H1 (cell line): ENCODE measurements around the gene BCL2. TPM values are rescaled to one million over a fixed set of nuclear protein-coding genes. Genes with fewer than 3 reads are reported as not detected.

Experiments used
- CTCF ChIA-PET: fragments of 300-600 bp; sonication (Branson Sonifier 250); formaldehyde crosslinking; loops from one replicate; lab custom pipeline; 2021; ENCODE audit not compliant: partially characterized antibody; lab: Charles Lee
- POLR2A ChIA-PET: fragments of 300-600 bp; sonication (Branson Sonifier 250); formaldehyde crosslinking; loops from one replicate; lab custom pipeline; 2021; ENCODE audit warnings: inconsistent platforms; ENCODE audit not compliant: partially characterized antibody; lab: Charles Lee
- DNase-seq, 2 experiments: peaks; one replicate each; pipeline versions ENCODE4 v3.0.0 to v3.0.0-alpha.2; 2010 to 2022; ENCODE audit warnings: low spot score in 2 of 2, low read depth in 1 of 2, mixed read lengths in 1 of 2
- FAIRE-seq: peaks from 2 replicates; lab custom pipeline; 2011; peaks lifted over from hg19 to GRCh38; lab: Jason Lieb, UNC
- H2AFZ ChIP-seq: 2 replicates; pipeline ENCODE4 v1.8.1; 2012; ENCODE audit warnings: low read length, inconsistent platforms
- H2AK5ac ChIP-seq: 2 replicates; pipeline ENCODE4 v1.6.1; 2013; ENCODE audit warnings: low read depth, low read length
- H2BK120ac ChIP-seq: replicated peaks from 2 replicates; pipeline ENCODE3; 2013; ENCODE audit warnings: low read depth, low read length, inconsistent platforms
- H2BK12ac ChIP-seq: 2 replicates; pipeline ENCODE4 v1.6.1; 2013; ENCODE audit warnings: low read depth, low read length
- H2BK15ac ChIP-seq: 2 replicates; pipeline ENCODE4 v1.6.1; 2013; ENCODE audit warnings: low read length
- H2BK20ac ChIP-seq: 2 replicates; pipeline ENCODE4 v1.6.1; 2013; ENCODE audit warnings: low read length
- H2BK5ac ChIP-seq: 2 replicates; pipeline ENCODE4 v1.6.1; 2013; ENCODE audit warnings: low read depth, low read length
- H3K14ac ChIP-seq: 2 replicates; pipeline ENCODE4 v1.6.1; 2013; ENCODE audit warnings: inconsistent platforms; ENCODE audit not compliant: insufficient read length
- H3K18ac ChIP-seq: 2 replicates; pipeline ENCODE4 v1.6.1; 2013; ENCODE audit warnings: low read length; ENCODE audit errors: extremely low read depth
- H3K23ac ChIP-seq: 2 replicates; pipeline ENCODE4 v1.6.1; 2013; ENCODE audit warnings: inconsistent platforms; ENCODE audit not compliant: insufficient read length
- H3K23me2 ChIP-seq: 2 replicates; pipeline ENCODE4 v1.6.1; 2013; ENCODE audit warnings: low read depth, low read length
- H3K27ac ChIP-seq: 2 replicates; pipeline ENCODE4 v1.6.1; 2011; ENCODE audit warnings: low read depth, low read length, inconsistent platforms
- H3K27me3 ChIP-seq, 4 experiments: replicated peaks in 1 of 4; 1 replicate in 1 of 4; 2 replicates in 3 of 4; pipeline versions ENCODE4 v1.6.1 to v1.8.1; 2011 to 2013; ENCODE audit warnings: low read length in 3 of 4, mild to moderate bottlenecking in 3 of 4, inconsistent platforms in 2 of 4, mixed read lengths in 2 of 4, moderate library complexity in 1 of 4; ENCODE audit not compliant: control insufficient read depth in 3 of 4, insufficient read depth in 3 of 4; ENCODE audit errors: extremely low read depth in 1 of 4
- H3K36me3 ChIP-seq, 4 experiments: 2 replicates each; pipeline versions ENCODE4 v1.6.1 to v1.8.1; 2011 to 2013; ENCODE audit warnings: mild to moderate bottlenecking in 4 of 4, low read length in 3 of 4, moderate library complexity in 2 of 4, control low read depth in 1 of 4, inconsistent platforms in 1 of 4; ENCODE audit not compliant: insufficient read depth in 4 of 4, control insufficient read depth in 2 of 4
- H3K4ac ChIP-seq: replicated peaks from 2 replicates; pipeline ENCODE3; 2013; ENCODE audit warnings: low read length, low read depth, mixed read lengths, inconsistent platforms; ENCODE audit not compliant: insufficient read length
- H3K4me1 ChIP-seq, 4 experiments: replicated peaks in 1 of 4; 1 replicate in 1 of 4; 2 replicates in 3 of 4; pipeline versions ENCODE4 v1.6.1 to v1.8.1; 2011 to 2013; ENCODE audit warnings: low read length in 3 of 4, inconsistent platforms in 2 of 4, mixed read lengths in 1 of 4; ENCODE audit not compliant: insufficient read depth in 4 of 4, control insufficient read depth in 3 of 4
- H3K4me2 ChIP-seq, 2 experiments: 2 replicates each; pipeline versions ENCODE4 v1.6.1 to v1.8.1; 2011 to 2013; ENCODE audit warnings: low read depth in 2 of 2, low read length in 2 of 2, control low read depth in 1 of 2, inconsistent platforms in 1 of 2, mild to moderate bottlenecking in 1 of 2; ENCODE audit not compliant: insufficient read depth in 1 of 2
- H3K4me3 ChIP-seq, 4 experiments: fragments of 200-600, 300-600 bp in 1 of 4; sonication (generic), shearing (Covaris generic), sonication (Bioruptor Twin) in 1 of 4; 2 replicates each; pipeline versions ENCODE4 v1.5.1 to v1.8.1; 2011 to 2016; ENCODE audit warnings: low read length in 4 of 4, low read depth in 3 of 4, control low read depth in 2 of 4, inconsistent platforms in 2 of 4, mild to moderate bottlenecking in 2 of 4, mixed read lengths in 1 of 4, moderate library complexity in 1 of 4; ENCODE audit not compliant: insufficient read depth in 2 of 4; ENCODE audit errors: extremely low read depth in 1 of 4
- H3K56ac ChIP-seq: replicated peaks from 2 replicates; pipeline ENCODE3; 2013; ENCODE audit warnings: low read depth, mild to moderate bottlenecking, mixed read lengths, low read length, inconsistent platforms; ENCODE audit not compliant: insufficient read length
- H3K79me1 ChIP-seq: 2 replicates; pipeline ENCODE4 v1.6.1; 2013; ENCODE audit warnings: low read depth, low read length, control low read depth
- H3K79me2 ChIP-seq, 2 experiments: 2 replicates each; pipeline versions ENCODE4 v1.6.1 to v1.8.1; 2012 to 2013; ENCODE audit warnings: low read length in 2 of 2, mild to moderate bottlenecking in 2 of 2, inconsistent platforms in 1 of 2; ENCODE audit not compliant: insufficient read depth in 2 of 2, control insufficient read depth in 1 of 2
- H3K9ac ChIP-seq, 4 experiments: replicated peaks in 1 of 4; 1 replicate in 1 of 4; 2 replicates in 3 of 4; pipeline versions ENCODE4 v1.6.1 to v1.8.1; 2011 to 2013; ENCODE audit warnings: low read depth in 3 of 4, low read length in 3 of 4, control low read depth in 2 of 4, mild to moderate bottlenecking in 2 of 4, moderate library complexity in 2 of 4, inconsistent platforms in 1 of 4; ENCODE audit errors: extremely low read depth in 1 of 4
- H3K9me3 ChIP-seq, 2 experiments: 2 replicates each; pipeline versions ENCODE4 v1.6.1 to v1.8.1; 2012 to 2013; ENCODE audit warnings: mild to moderate bottlenecking in 2 of 2, moderate library complexity in 2 of 2, control low read depth in 1 of 2, inconsistent platforms in 1 of 2, low read depth in 1 of 2, low read length in 1 of 2, mixed read lengths in 1 of 2; ENCODE audit not compliant: insufficient read depth in 2 of 2
- H4K20me1 ChIP-seq, 2 experiments: replicated peaks in 1 of 2; 2 replicates each; pipeline versions ENCODE3 to v1.8.1; 2011 to 2013; ENCODE audit warnings: inconsistent platforms in 2 of 2, low read length in 2 of 2, mild to moderate bottlenecking in 1 of 2; ENCODE audit not compliant: insufficient read depth in 2 of 2, control insufficient read depth in 1 of 2
- H4K5ac ChIP-seq: 2 replicates; pipeline ENCODE4 v1.6.1; 2013; ENCODE audit warnings: low read length, low read depth, mixed read lengths, inconsistent platforms; ENCODE audit not compliant: insufficient read length
- H4K8ac ChIP-seq: 2 replicates; pipeline ENCODE4 v1.8.0; 2013; ENCODE audit warnings: mild to moderate bottlenecking, moderate library complexity, low read length, inconsistent platforms; ENCODE audit not compliant: insufficient read depth; ENCODE audit errors: extremely low read depth
- H4K91ac ChIP-seq: replicated peaks from 2 replicates; pipeline ENCODE3; 2013; ENCODE audit warnings: low read length, mixed read lengths, inconsistent platforms; ENCODE audit not compliant: insufficient read length
- CTBP2 ChIP-seq: IDR thresholded peaks from 2 replicates; pipeline ENCODE4 v1.7.0; 2011; ENCODE audit warnings: borderline replicate concordance, mild to moderate bottlenecking, moderate library complexity, mixed read lengths, low read length; ENCODE audit not compliant: insufficient read depth, insufficient read length
- EGR1 ChIP-seq: IDR thresholded peaks from 2 replicates; pipeline ENCODE4 v1.6.1; 2011; ENCODE audit warnings: low read depth, low read length, borderline replicate concordance
- HDAC2 ChIP-seq, 2 experiments: fragments of 300-600 bp in 1 of 2; sonication (generic) in 1 of 2; IDR thresholded peaks; 2 replicates each; pipeline ENCODE4 v1.6.1; 2011 to 2012; ENCODE audit warnings: low read depth in 2 of 2, low read length in 2 of 2, mild to moderate bottlenecking in 2 of 2, moderate library complexity in 2 of 2, borderline replicate concordance in 1 of 2, inconsistent platforms in 1 of 2
- SAP30 ChIP-seq: fragments of 300-600 bp; sonication (generic); IDR thresholded peaks from 2 replicates; pipeline ENCODE4 v1.7.1; 2012; ENCODE audit warnings: low read length, moderate library complexity, mild to moderate bottlenecking, inconsistent platforms; ENCODE audit not compliant: insufficient read depth, insufficient replicate concordance
- SIRT6 ChIP-seq: IDR thresholded peaks from one replicate; pipeline ENCODE4 v1.7.1; 2012; ENCODE audit warnings: low read length, inconsistent platforms
- SP4 ChIP-seq: IDR thresholded peaks from 2 replicates; pipeline ENCODE4 v1.6.1; 2012; ENCODE audit warnings: low read length, inconsistent platforms
- TAF7 ChIP-seq: optimal IDR thresholded peaks from 2 replicates; pipeline ENCODE3; 2011; ENCODE audit warnings: low read depth, mild to moderate bottlenecking, inconsistent platforms, low read length, moderate library complexity, borderline replicate concordance
- TCF12 ChIP-seq: IDR thresholded peaks from 2 replicates; pipeline ENCODE4 v1.6.1; 2011; ENCODE audit warnings: low read depth, mild to moderate bottlenecking, low read length
- WGBS, 2 experiments: shearing (Covaris generic) in 1 of 2; methylation state at CpG; one replicate each; pipeline versions ENCODE4 v1.1.6 to v1.1.7; 2013 to 2015; ENCODE audit warnings: low lambda C conversion rate in 2 of 2, mixed read lengths in 2 of 2, inconsistent platforms in 1 of 2, low coverage in 1 of 2, missing lambda C conversion rate in 1 of 2; ENCODE audit not compliant: insufficient replicate concordance in 2 of 2, insufficient coverage in 1 of 2, insufficient read length in 1 of 2; ENCODE audit errors: extremely low coverage in 1 of 2, missing lambda C conversion rate in 1 of 2; 5-methylcytosine and 5-hydroxymethylcytosine counted together
- polyA plus RNA-seq, 7 experiments: library from polyadenylated mRNA; depleted of rRNA in 3 of 7; stranded (reverse) in 5 of 7; unstranded in 2 of 7; fragments of >200 nt in 5 of 7; fragments of 200-250 nt in 2 of 7; gene quantifications; 1 replicate in 5 of 7; 2 replicates in 1 of 7; 4 replicates in 1 of 7; pipeline versions ENCODE4 v1.2.1 to v1.2.3, GENCODE V29; 2011 to 2013; ENCODE audit warnings: missing spikeins in 2 of 7, mixed read lengths in 2 of 7
- total RNA-seq: library from RNA; stranded (reverse); fragmentation: NEBNext Ultra II Directional; extraction: Animal tissue kit (Norgen Biotek cat#: 25700); gene quantifications from 2 replicates; pipeline ENCODE4 v1.2.1, GENCODE V29; 2021
- TF ChIP-seq, protein P1 (sequence below): IDR thresholded peaks from 2 replicates; pipeline ENCODE4 v1.6.1; 2012; ENCODE audit warnings: inconsistent platforms

BCL2 gene
- total and polyA plus RNA-seq, 2 of the 8 experiments (the other 6 are each of a cell fraction or from before 2014, with no cell fraction given), result 0.59 to 4.5 TPM

DNA sequence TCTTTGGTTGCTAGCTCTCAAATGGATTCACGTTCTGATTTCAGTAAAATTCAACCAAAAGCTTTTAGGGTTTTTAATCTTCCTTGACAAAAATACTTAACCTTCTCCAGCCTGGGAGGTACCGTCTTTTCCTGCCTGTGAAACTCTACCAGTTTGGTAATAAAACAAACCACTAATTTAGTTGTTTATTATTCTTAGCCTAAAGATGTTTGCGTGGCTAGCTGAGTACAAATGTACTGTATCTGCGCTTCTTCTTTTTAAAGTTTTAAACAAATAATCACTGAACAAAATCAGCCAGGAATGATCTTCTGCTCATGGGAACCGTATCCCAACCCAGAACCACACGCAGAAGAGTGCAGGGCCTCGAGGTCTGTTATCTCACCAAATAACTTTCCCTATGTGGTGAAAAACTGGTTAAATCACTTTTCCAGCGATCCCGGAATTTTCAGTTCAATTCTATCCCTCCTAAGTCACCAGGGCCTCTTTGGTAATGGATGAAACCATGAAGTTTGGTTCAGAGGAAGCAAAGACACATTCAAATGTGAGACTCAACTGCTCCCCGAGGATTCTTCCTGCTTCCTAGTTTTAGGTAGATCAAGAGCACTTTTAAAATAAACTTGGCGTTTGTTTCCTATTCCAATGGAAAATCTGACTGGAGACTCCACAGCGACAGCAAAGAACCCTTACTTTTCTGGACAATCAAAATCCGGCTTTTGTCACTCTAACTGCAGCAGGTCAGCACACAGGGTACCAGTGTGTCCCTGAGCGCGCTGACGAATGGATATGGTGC is 36.1 kb downstream of the BCL2 start:
- CTCF ChIA-PET, result interaction anchor here (0.9 to 1.2 kb wide), 3 partner anchors 10 to 267 kb away, joined by 3 read pairs; no protein-coding TSS in a partner anchor
- H2BK15ac ChIP-seq, result no peak overlapping the region
- H2BK20ac ChIP-seq, result no peak overlapping the region
- H3K9me3 ChIP-seq, result no peaks in the 10 kb centered on the region
- DNase-seq (peak in 1 of 2 experiments; percentile 26), FAIRE-seq (no peak)
- H3K23me2 ChIP-seq, result no peaks in the 10 kb centered on the region
- H2BK5ac ChIP-seq, result no peak overlapping the region
- no peak overlapping the region for H4K5ac ChIP-seq
- H3K79me1 ChIP-seq, result no peaks in the 10 kb centered on the region
- H3K79me2 ChIP-seq, result no peaks in the 10 kb centered on the region
- H3K23ac ChIP-seq, result no peak overlapping the region
- no peaks in the 10 kb centered on the region for H3K36me3 ChIP-seq
- H3K18ac ChIP-seq, result no peak overlapping the region
- TF ChIP-seq, protein P1, sequence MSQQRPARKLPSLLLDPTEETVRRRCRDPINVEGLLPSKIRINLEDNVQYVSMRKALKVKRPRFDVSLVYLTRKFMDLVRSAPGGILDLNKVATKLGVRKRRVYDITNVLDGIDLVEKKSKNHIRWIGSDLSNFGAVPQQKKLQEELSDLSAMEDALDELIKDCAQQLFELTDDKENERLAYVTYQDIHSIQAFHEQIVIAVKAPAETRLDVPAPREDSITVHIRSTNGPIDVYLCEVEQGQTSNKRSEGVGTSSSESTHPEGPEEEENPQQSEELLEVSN, result no peak
- no peak for TF ChIP-seq SP4
- no peak for TF ChIP-seq CTBP2
- no peak for TF ChIP-seq TCF12
- no peak for TF ChIP-seq SAP30
- TF ChIP-seq EGR1, result no peak
- TF ChIP-seq TAF7, result no peak
- no peak for TF ChIP-seq SIRT6
- TF ChIP-seq HDAC2 (IDR thresholded peaks at IDR 0.05; ENCODE audit: borderline replicate concordance in 1 of 2, low read depth in 2 of 2, low read length in 2 of 2), result no peak
- TF ChIP-seq, all 59 proteins: peak for 0
- 93% methylated on average over 16 of the region's 16 CpGs; no CpG with 5 or more reads in 1 of the 2 experiments for WGBS, 2 experiments
- Histone ChIP-seq H3K4me3 (no peak overlapping the region), H4K8ac (no peak overlapping the region), H3K14ac (no peak overlapping the region), H3K4me1 (peaks cover 0 to 2% (median 0%) of the 10 kb centered on the region in 4 experiments; a peak in 2 of 7 replicates), H3K9ac (no peak overlapping the region), H4K20me1 (no peaks in the 10 kb centered on the region), H2AFZ (no peak overlapping the region), H3K56ac (no peak overlapping the region), H3K4ac (no peak overlapping the region), H3K4me2 (no peak overlapping the region), H4K91ac (no peak overlapping the region), H2AK5ac (no peak overlapping the region), H3K27me3 (no peaks in the 10 kb centered on the region), H2BK12ac (no peak overlapping the region), H2BK120ac (no peak overlapping the region), H3K27ac (no peak overlapping the region)
- POLR2A ChIA-PET, result interaction anchor here (1.0 kb wide), 1 partner anchor 13 kb away, joined by 3 read pairs; no protein-coding TSS in a partner anchor
